A549 (cell line): ENCODE results near the gene CYB561. TPM values are rescaled to one million over a fixed set of nuclear protein-coding genes. Genes with fewer than 3 reads are reported as not detected.

Experiments
- ATAC-seq, 2 experiments: fragments of 200-7000 bp in 1 of 2; fragments of >200 bp in 1 of 2; cut with Nextera tagmentation in 1 of 2; cut with Tn5 transposase in 1 of 2; 3 replicates each; pipeline versions ENCODE4 v1.8.0 to v1.9.1; 2018 to 2020; ENCODE audit warnings: mild to moderate bottlenecking in 1 of 2, moderate library complexity in 1 of 2
- CTCF ChIA-PET: fragments of 300-600 bp; sonication (Branson Sonifier 250); formaldehyde crosslinking; extraction: SDS; loops from one replicate; lab custom pipeline; 2021; ENCODE audit warnings: antibody characterized with exemption, inconsistent platforms; lab: Yijun Ruan, JAX
- POLR2A ChIA-PET: fragments of 350-600 bp; formaldehyde crosslinking; extraction: SDS; loops from one replicate; lab custom pipeline; 2021; ENCODE audit warnings: antibody characterized with exemption, inconsistent platforms; lab: Yijun Ruan, JAX
- DNase-seq, 2 experiments: peaks; one replicate each; pipeline versions ENCODE4 v3.0.0 to v3.0.0-alpha.2; 2011 to 2016; ENCODE audit warnings: low read depth in 1 of 2, low spot score in 1 of 2
- FAIRE-seq: peaks from 2 replicates; lab custom pipeline; 2011; peaks lifted over from hg19 to GRCh38; lab: Jason Lieb, UNC
- H3K27ac ChIP-seq, 2 experiments: fragments of >200 bp; sonication (Bioruptor Twin); formaldehyde crosslinking; 3 replicates each; pipeline ENCODE4 v1.5.1; 2016 to 2017
- H3K4me1 ChIP-seq: fragments of >200 bp; sonication (Bioruptor Twin); formaldehyde crosslinking; 3 replicates; pipeline ENCODE4 v1.6.1; 2016
- H3K4me2 ChIP-seq: fragments of >200 bp; sonication (Bioruptor Twin); formaldehyde crosslinking; 3 replicates; pipeline ENCODE4 v1.6.1; 2016
- H3K4me3 ChIP-seq: fragments of >200 bp; sonication (Bioruptor Twin); formaldehyde crosslinking; 3 replicates; pipeline ENCODE4 v1.5.1; 2016
- H3K9me3 ChIP-seq: fragments of >200 bp; sonication (Bioruptor Twin); formaldehyde crosslinking; 3 replicates; pipeline ENCODE4 v1.6.1; 2016
- ATOH8 ChIP-seq: fragments of 250-450 bp; sonication (Bioruptor Pico); IDR thresholded peaks from 2 replicates; pipeline ENCODE4 v1.5.0; 2020; ENCODE audit warnings: low read depth, mild to moderate bottlenecking, moderate library complexity
- BHLHE40 ChIP-seq: IDR thresholded peaks from 2 replicates; pipeline ENCODE4 v1.6.1; 2012; ENCODE audit warnings: low read depth, low read length, inconsistent platforms
- CBX2 ChIP-seq: fragments of 200-600 bp; sonication (generic); IDR thresholded peaks from 2 replicates; pipeline ENCODE4 v1.6.1; 2016; ENCODE audit warnings: low read depth, mild to moderate bottlenecking, borderline replicate concordance
- EHF ChIP-seq: fragments of 250-450 bp; sonication (Bioruptor Pico); IDR thresholded peaks from 2 replicates; pipeline ENCODE4 v1.5.0; 2020; ENCODE audit warnings: mild to moderate bottlenecking
- ELK1 ChIP-seq: fragments of 150-350 bp; IDR thresholded peaks from 2 replicates; pipeline ENCODE4 v1.6.1; 2014; ENCODE audit warnings: low read depth, mild to moderate bottlenecking, low read length
- EP300 ChIP-seq, 2 experiments: fragments of >200 bp; sonication (Bioruptor Twin); formaldehyde crosslinking; IDR thresholded peaks; 2 replicates in 1 of 2; 3 replicates in 1 of 2; pipeline ENCODE4 v1.6.1; 2016 to 2017
- ESRRA ChIP-seq: fragments of 150-350 bp; IDR thresholded peaks from 2 replicates; pipeline ENCODE4 v1.6.1; 2014; ENCODE audit warnings: mild to moderate bottlenecking, low read length, borderline replicate concordance
- FOSB ChIP-seq: fragments of 250-450 bp; sonication (Bioruptor Pico); IDR thresholded peaks from 2 replicates; pipeline ENCODE4 v1.5.0; 2020; ENCODE audit warnings: mild to moderate bottlenecking, moderate library complexity
- FOXS1 ChIP-seq: fragments of 250-450 bp; sonication (Bioruptor Pico); IDR thresholded peaks from 2 replicates; pipeline ENCODE4 v1.5.0; 2020; ENCODE audit warnings: mild to moderate bottlenecking, moderate library complexity
- HOXA7 ChIP-seq: fragments of 250-450 bp; sonication (Bioruptor Pico); IDR thresholded peaks from 2 replicates; pipeline ENCODE4 v1.5.0; 2020; ENCODE audit warnings: mild to moderate bottlenecking, moderate library complexity
- HOXB13 ChIP-seq: fragments of 250-450 bp; sonication (Bioruptor Pico); IDR thresholded peaks from 2 replicates; pipeline ENCODE4 v1.5.0; 2020; ENCODE audit warnings: low read depth, mild to moderate bottlenecking, moderate library complexity
- KDM1A ChIP-seq: fragments of 200-600 bp; sonication (generic); IDR thresholded peaks from 2 replicates; pipeline ENCODE4 v1.6.1; 2016; ENCODE audit warnings: low read depth, mild to moderate bottlenecking
- KDM5A ChIP-seq: fragments of 200-600 bp; sonication (generic); IDR thresholded peaks from 2 replicates; pipeline ENCODE4 v1.6.1; 2016; ENCODE audit warnings: antibody characterized with exemption, mild to moderate bottlenecking
- NFE2L2 ChIP-seq: fragments of 150-350 bp; conservative IDR thresholded peaks from 2 replicates; pipeline ENCODE4 v1.6.1; 2014; ENCODE audit warnings: low read length
- NPAS2 ChIP-seq: fragments of 250-450 bp; sonication (Bioruptor Pico); IDR thresholded peaks from 2 replicates; pipeline ENCODE4 v1.8.0; 2022; ENCODE audit warnings: mild to moderate bottlenecking, moderate library complexity, borderline replicate concordance
- POLR2AphosphoS2 ChIP-seq: conservative IDR thresholded peaks from 2 replicates; pipeline ENCODE4 v1.6.1; 2012; ENCODE audit warnings: low read length, improper control_type of control experiment, inconsistent platforms
- RCOR1 ChIP-seq: fragments of 150-350 bp; IDR thresholded peaks from 2 replicates; pipeline ENCODE4 v1.6.1; 2014; ENCODE audit warnings: antibody characterized with exemption, low read length, low read depth
- RNF2 ChIP-seq: fragments of 200-600 bp; sonication (generic); IDR thresholded peaks from 2 replicates; pipeline ENCODE4 v1.6.1; 2016; ENCODE audit warnings: low read depth, mild to moderate bottlenecking, antibody characterized with exemption, moderate library complexity, borderline replicate concordance
- SMC3 ChIP-seq: fragments of >200 bp; sonication (Bioruptor Twin); formaldehyde crosslinking; IDR thresholded peaks from 3 replicates; pipeline ENCODE4 v1.6.1; 2018; ENCODE audit warnings: inconsistent platforms
- ZFP36 ChIP-seq: fragments of 450-650 bp; IDR thresholded peaks from 2 replicates; pipeline ENCODE4 v1.6.1; 2014; ENCODE audit warnings: borderline replicate concordance; ENCODE audit not compliant: partially characterized antibody
- WGBS: methylation state at CpG from one replicate; pipeline ENCODE4 v1.1.6; 2017; ENCODE audit errors: missing lambda C conversion rate; 5-methylcytosine and 5-hydroxymethylcytosine counted together
- polyA plus RNA-seq, 4 experiments: library from polyadenylated mRNA; depleted of rRNA in 3 of 4; stranded (reverse); fragments of >200 nt; fragmentation: RNase III in 1 of 4; extraction: RNeasy Plus Mini Kit Qiagen cat#74134 plus additional on column Dnase treatment in 1 of 4; gene quantifications; 2 replicates in 3 of 4; 3 replicates in 1 of 4; pipeline ENCODE4 v1.2.3, GENCODE V29; 2011 to 2017
- TF ChIP-seq, protein P1 (sequence below): fragments of 250-450 bp; sonication (Bioruptor Pico); IDR thresholded peaks from 2 replicates; pipeline ENCODE4 v1.5.0; 2021; ENCODE audit warnings: mild to moderate bottlenecking, moderate library complexity, borderline replicate concordance
- TF ChIP-seq, protein P2 (sequence below): fragments of >200 bp; sonication (Bioruptor Twin); formaldehyde crosslinking; IDR thresholded peaks from 3 replicates; pipeline ENCODE4 v1.6.1; 2016

Gene CYB561
- polyA plus RNA-seq, 2 of the 4 experiments (the other 2 are of a cell fraction), result 16.6 to 27.2 TPM

DNA sequence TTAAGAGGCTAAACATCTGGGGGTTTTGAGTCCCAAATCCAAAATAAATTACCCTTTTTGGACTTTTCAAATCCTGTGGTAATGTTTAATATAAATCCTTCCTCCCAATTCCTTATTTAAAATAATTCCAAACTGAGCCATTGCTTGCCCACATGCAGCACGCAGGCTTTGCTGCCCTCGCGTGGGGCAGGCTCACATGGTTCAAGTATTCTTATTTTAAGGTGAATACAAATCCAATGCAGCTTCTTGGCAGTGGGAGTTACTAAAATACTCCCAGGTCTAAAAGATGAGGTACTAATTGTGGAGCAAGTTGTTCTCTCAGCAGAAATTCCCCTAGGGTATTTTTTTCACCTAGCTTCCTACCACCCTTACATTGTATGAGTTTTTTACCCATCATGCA, 33.0 kb downstream of the CYB561 start (continued):
- TF ChIP-seq, protein P1, sequence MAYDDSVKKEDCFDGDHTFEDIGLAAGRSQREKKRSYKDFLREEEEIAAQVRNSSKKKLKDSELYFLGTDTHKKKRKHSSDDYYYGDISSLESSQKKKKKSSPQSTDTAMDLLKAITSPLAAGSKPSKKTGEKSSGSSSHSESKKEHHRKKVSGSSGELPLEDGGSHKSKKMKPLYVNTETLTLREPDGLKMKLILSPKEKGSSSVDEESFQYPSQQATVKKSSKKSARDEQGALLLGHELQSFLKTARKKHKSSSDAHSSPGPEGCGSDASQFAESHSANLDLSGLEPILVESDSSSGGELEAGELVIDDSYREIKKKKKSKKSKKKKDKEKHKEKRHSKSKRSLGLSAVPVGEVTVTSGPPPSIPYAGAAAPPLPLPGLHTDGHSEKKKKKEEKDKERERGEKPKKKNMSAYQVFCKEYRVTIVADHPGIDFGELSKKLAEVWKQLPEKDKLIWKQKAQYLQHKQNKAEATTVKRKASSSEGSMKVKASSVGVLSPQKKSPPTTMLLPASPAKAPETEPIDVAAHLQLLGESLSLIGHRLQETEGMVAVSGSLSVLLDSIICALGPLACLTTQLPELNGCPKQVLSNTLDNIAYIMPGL, result no peak
- TF ChIP-seq FOXS1 (CRISPR knock-in tag) (no peak), ELK1 (no peak), FOSB (CRISPR knock-in tag) (no peak), SMC3 (no peak), HOXA7 (CRISPR knock-in tag) (no peak), EHF (CRISPR knock-in tag) (no peak)

DNA sequence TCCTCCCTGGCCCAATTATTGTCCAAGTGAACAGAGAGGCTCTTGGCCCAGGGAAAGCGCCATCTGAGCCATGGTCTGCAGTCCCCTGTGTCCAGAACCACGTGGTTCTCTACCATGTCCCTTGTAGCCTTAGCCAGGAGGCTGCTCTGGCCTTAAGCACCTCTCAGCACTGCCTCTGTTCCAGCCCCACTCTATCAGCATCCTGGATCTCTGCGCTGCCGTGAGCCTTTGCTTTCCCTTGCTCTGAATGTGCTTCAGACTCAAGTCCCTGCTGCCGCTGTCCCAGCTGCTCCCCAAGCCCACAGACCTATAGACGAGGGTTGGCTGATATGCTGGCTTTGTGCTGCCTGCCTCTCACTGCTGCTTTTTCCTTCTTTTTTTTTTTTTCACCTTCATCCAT, 33.9 kb downstream of the CYB561 start:
- H3K27ac ChIP-seq, result no peak overlapping the region
- no peak overlapping the region for H3K4me3 ChIP-seq
- 80% methylated on average over 6 of the region's 6 CpGs for WGBS
- CTCF ChIA-PET, result interaction anchor here (0.6 to 8.5 kb wide), 5 partner anchors 14 to 740 kb away, joined by 3 to 53 read pairs (median 9); partner anchors contain the start of gene ACE
- ATAC-seq (peak; percentile 24 to 38; a peak in 2 of 6 replicates), FAIRE-seq (no peak), DNase-seq (no peak)
- TF ChIP-seq HOXA7 (CRISPR knock-in tag) (no peak), NFE2L2 (no peak), ATOH8 (CRISPR knock-in tag) (no peak), HOXB13 (no peak), RNF2 (no peak), NPAS2 (CRISPR knock-in tag) (no peak), CBX2 (no peak), EHF (CRISPR knock-in tag) (no peak), ZFP36 (no peak), ESRRA (no peak), KDM1A (no peak), FOSB (CRISPR knock-in tag) (no peak), EP300 (IDR thresholded peaks at IDR 0.05) (no peak), KDM5A (no peak), POLR2AphosphoS2 (no peak), BHLHE40 (no peak), RCOR1 (no peak)
- TF ChIP-seq, protein P2, sequence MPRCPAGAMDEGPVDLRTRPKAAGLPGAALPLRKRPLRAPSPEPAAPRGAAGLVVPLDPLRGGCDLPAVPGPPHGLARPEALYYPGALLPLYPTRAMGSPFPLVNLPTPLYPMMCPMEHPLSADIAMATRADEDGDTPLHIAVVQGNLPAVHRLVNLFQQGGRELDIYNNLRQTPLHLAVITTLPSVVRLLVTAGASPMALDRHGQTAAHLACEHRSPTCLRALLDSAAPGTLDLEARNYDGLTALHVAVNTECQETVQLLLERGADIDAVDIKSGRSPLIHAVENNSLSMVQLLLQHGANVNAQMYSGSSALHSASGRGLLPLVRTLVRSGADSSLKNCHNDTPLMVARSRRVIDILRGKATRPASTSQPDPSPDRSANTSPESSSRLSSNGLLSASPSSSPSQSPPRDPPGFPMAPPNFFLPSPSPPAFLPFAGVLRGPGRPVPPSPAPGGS, result no peak
- H3K4me1 ChIP-seq, result no peaks in the 10 kb centered on the region
- no peaks in the 10 kb centered on the region for H3K9me3 ChIP-seq
- H3K4me2 ChIP-seq, result no peak overlapping the region
- POLR2A ChIA-PET, result no interaction called here
